Measurements from ENCODE around the gene XRCC3. TPM values are rescaled to one million over a fixed set of nuclear protein-coding genes. Genes with fewer than 3 reads are reported as not detected.

XRCC3 gene
- total and polyA plus RNA-seq, 8 donors, result 9.2 to 26.0 (median 17.8) TPM

DNA sequence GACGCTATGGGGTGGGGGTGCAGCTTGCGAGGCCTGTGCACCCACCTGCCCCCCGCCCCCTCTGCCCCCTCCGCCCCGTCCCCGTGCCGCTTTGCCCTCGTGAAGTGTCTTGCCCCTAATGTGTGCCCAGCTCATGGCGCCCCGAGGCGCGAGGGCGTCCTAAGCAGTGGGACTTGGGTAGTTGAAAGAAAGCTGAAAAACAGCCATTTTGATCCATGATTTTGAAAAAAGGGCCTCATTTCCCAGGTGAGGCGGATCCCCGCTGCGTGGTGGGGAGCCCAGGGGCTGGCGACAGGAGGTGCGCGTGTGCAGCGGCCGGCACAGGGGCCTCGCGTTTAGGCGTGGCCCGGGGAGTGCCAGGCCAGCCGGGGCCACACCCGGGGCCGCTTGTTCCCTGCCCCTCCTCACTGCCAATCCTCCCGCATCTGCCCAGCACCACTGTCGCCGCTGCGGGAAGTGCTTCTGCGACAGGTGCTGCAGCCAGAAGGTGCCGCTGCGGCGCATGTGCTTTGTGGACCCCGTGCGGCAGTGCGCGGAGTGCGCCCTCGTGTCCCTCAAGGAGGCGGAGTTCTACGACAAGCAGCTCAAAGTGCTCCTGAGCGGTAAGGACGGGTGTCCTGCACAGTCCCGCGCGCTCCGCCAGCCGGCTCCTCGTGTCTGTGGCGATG lies 12.2 kb upstream of the XRCC3 start:
- TF ChIP-seq CTCF (IDR thresholded peaks at IDR 0.05), result no peak
- intact Hi-C loops (cut with DNase I), result no loop called here
- Histone ChIP-seq H3K9me3 (no peaks in the 10 kb centered on the region), H3K4me3 (no peak overlapping the region), H3K4me1 (peaks cover 10 to 20% of the 10 kb centered on the region in 2 donors), H3K36me3 (peaks cover 0 to 61% of the 10 kb centered on the region in 2 donors), H3K27ac (no peak overlapping the region), H3K27me3 (no peaks in the 10 kb centered on the region)
- ATAC-seq (peak; percentile 81), DNase-seq (peak in 3 of 4 donors; percentile 60 to 85 (median 70))

DNA sequence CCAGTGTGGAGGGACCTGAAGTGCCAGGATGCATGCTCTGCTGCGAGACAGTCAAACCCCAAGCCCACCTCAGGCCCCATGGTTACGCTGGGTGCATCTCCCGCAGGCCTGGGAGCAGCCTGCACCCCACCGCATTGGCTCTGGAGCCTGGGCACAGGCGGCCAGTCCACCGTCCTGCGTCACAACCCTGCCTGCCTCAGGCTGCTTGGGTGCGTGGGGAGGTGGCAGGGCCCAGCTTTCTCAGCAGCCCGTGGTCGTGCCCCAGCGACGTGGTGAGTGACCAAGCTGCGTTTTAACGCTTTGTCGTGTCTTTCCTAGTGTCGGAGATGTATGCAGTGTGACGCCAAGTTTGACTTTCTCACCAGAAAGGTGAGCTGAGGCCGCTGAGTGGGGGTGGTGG lies 11.2 kb upstream of the XRCC3 start:
- no peak for ATAC-seq
- Histone ChIP-seq H3K9me3 (no peaks in the 10 kb centered on the region), H3K27ac (no peak overlapping the region), H3K27me3 (no peaks in the 10 kb centered on the region), H3K4me1 (peaks cover 10 to 20% of the 10 kb centered on the region in 2 donors), H3K36me3 (peaks cover 0 to 51% of the 10 kb centered on the region in 2 donors), H3K4me3 (no peak overlapping the region)
- intact Hi-C loops (cut with DNase I), result no loop called here
- peak in 1 of 4 donors; percentile 65 for DNase-seq
- no peak for TF ChIP-seq CTCF (IDR thresholded peaks at IDR 0.05)

- no peaks in the 10 kb centered on the region for H3K27me3 ChIP-seq
- H3K27ac ChIP-seq, result no peak overlapping the region
- no peak overlapping the region for H3K4me3 ChIP-seq
- H3K36me3 ChIP-seq, result peaks cover 0 to 49% of the 10 kb centered on the region in 2 donors
- H3K9me3 ChIP-seq, result no peaks in the 10 kb centered on the region
- intact Hi-C loops (cut with DNase I), result no loop called here
- ATAC-seq (no peak), DNase-seq (peak in 1 of 4 donors; percentile 57)
- H3K4me1 ChIP-seq, result peaks cover 10 to 20% of the 10 kb centered on the region in 2 donors
- no peak for TF ChIP-seq CTCF (IDR thresholded peaks at IDR 0.05)
These were observed 10.6 kb upstream of the XRCC3 start for GRCh38 chr14:103725739-103726395.

DNA sequence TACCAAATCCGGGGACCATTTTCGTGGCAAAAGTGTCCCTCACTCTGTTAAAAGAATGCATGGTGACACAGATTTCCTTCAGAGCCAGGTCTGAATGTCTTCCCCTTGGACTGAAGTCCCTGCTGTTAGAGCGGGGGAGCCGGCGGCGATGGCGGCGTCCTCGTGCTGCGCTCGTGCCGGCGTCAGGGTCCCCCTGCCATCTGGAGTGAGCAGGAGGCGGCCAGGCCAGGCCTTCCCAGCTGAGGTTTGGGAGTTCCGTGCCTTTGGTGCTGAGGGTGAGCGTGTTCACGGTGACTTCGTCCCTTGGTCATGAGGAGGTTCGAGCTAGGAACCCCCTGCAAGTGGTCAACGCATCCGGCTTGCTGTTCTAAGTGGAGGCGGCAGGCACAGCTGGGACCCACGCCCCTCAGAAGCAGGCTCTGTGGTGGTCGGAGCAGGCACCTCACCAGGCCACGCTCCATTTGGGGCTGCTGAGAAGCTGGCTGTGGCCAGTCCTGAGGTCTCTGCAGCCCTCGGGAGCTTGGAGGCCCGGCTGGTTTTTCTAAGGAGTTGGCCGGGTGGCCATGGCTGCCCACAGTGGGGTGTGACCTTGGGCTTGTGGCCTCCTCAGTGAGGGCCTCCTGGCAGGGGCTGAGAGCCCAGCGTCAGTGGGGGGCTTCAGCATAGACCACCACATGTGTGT lies 9.9 kb upstream of the XRCC3 start:
- no peaks in the 10 kb centered on the region for H3K27me3 ChIP-seq
- intact Hi-C loops (cut with DNase I), result no loop called here
- ATAC-seq (no peak), DNase-seq (peak in 1 of 4 donors; percentile 76)
- H3K9me3 ChIP-seq, result no peaks in the 10 kb centered on the region
- H3K4me3 ChIP-seq, result no peak overlapping the region
- peaks cover 0 to 45% of the 10 kb centered on the region in 2 donors for H3K36me3 ChIP-seq
- H3K27ac ChIP-seq, result no peak overlapping the region
- peaks cover 10 to 20% of the 10 kb centered on the region in 2 donors for H3K4me1 ChIP-seq
- TF ChIP-seq CTCF (IDR thresholded peaks at IDR 0.05), result no peak

GRCh38 chr14:103724116-103724515 lies 8.9 kb upstream of the XRCC3 start:
- H3K27me3 ChIP-seq, result no peaks in the 10 kb centered on the region
- no peak for TF ChIP-seq CTCF (IDR thresholded peaks at IDR 0.05)
- peak in 1 of 4 donors; percentile 82 for DNase-seq
- intact Hi-C loops (cut with DNase I), result no loop called here
- H3K9me3 ChIP-seq, result no peaks in the 10 kb centered on the region
- H3K27ac ChIP-seq, result peak overlapping the region in 1 of 2 donors; percentile 73
- no peak for ATAC-seq
- no peak overlapping the region for H3K4me3 ChIP-seq
- peaks cover 0 to 35% of the 10 kb centered on the region in 2 donors for H3K36me3 ChIP-seq
- peaks cover 10 to 15% of the 10 kb centered on the region in 2 donors for H3K4me1 ChIP-seq

Measured in left lung (tissue), 10 donors.